AG09309 (cell line): ENCODE measurements around the gene BATF2.

ENCODE experiments used
- DNase-seq: peaks from one replicate; pipeline ENCODE4 v3.0.0-alpha.2; 2010; ENCODE audit warnings: low read depth
- H3K4me3 ChIP-seq: 2 replicates; pipeline ENCODE4 v1.5.1; 2011; ENCODE audit warnings: mild to moderate bottlenecking, low read depth, low read length, moderate library complexity; ENCODE audit not compliant: control insufficient read depth
- TF ChIP-seq, protein P1 (sequence below): IDR thresholded peaks from 2 replicates; pipeline ENCODE4 v1.5.1; 2011; ENCODE audit warnings: mild to moderate bottlenecking, low read depth, low read length, inconsistent platforms; ENCODE audit not compliant: insufficient read depth, control insufficient read depth; ENCODE audit errors: missing control alignments

BATF2 gene

DNA sequence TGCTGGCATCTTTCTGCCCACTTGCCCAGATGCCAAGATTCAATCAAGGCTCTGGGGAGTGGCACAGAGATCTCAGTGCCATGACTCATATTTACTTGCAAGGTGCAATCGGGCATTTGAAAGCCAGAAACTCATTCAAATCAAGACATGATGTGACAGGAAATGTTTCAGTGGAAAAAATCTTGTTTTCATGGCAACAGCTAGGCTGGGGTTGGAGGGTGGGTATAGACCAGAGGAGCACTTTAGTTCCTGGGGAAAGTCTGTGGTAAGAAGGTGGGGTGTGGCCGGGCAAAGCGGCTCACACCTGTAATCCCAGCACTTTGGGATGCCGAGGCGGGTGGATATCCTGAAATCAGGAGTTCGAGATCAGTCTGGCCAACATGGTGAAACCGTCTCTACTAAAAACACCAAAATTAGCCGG, 26.0 kb downstream of the BATF2 start:
- TF ChIP-seq, protein P1, sequence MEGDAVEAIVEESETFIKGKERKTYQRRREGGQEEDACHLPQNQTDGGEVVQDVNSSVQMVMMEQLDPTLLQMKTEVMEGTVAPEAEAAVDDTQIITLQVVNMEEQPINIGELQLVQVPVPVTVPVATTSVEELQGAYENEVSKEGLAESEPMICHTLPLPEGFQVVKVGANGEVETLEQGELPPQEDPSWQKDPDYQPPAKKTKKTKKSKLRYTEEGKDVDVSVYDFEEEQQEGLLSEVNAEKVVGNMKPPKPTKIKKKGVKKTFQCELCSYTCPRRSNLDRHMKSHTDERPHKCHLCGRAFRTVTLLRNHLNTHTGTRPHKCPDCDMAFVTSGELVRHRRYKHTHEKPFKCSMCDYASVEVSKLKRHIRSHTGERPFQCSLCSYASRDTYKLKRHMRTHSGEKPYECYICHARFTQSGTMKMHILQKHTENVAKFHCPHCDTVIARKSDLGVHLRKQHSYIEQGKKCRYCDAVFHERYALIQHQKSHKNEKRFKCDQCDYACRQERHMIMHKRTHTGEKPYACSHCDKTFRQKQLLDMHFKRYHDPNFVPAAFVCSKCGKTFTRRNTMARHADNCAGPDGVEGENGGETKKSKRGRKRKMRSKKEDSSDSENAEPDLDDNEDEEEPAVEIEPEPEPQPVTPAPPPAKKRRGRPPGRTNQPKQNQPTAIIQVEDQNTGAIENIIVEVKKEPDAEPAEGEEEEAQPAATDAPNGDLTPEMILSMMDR, result no peak

DNA sequence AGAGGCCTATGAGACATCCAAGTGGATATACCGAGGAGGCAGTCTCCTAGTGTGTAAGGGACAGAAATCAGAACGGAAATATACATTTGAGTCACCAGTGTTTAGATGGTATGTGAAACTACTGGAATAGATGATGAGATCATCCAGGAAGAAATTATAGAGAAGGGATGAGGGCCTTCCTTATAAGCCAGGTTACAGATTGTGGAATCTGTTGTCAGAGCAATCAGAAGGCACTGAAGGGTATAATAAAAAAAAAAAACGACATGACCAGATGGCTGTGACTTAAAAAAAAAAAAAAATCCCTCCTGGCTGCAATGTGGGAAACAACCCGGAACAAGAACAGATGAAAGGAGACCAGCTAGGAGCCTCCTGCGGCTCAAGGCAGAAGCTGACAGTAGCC, 27.6 kb downstream of the BATF2 start:
- DNase-seq, result no peak
- TF ChIP-seq, protein P1, result no peak

More for the DNA sequence above, 26.0 kb downstream of the BATF2 start:
- no peak for DNase-seq
- H3K4me3 ChIP-seq, result no peak overlapping the region

DNA sequence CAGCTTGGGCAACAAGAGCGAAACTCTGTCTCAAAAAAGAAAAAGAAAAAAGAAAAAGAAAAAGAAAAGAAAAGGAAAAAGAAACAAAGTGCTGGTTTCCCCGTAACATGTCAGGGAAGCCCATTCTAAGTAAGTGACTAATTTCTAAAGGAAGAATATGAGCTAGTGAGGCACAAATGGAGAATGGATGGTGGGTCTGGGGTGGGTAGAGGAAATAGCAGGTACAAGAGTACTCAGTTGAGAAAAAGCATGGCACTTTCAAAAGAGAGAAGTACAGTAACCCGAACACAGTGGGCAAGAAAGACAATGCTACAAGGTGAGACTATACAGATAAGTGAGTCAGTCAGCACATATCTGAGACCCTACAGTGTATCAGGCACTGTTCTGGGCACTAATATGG, 29.4 kb downstream of the BATF2 start:
- H3K4me3 ChIP-seq, result no peak overlapping the region
- TF ChIP-seq, protein P1, result no peak
- no peak for DNase-seq

More for the DNA sequence above, 27.6 kb downstream of the BATF2 start:
- no peak overlapping the region for H3K4me3 ChIP-seq

DNA sequence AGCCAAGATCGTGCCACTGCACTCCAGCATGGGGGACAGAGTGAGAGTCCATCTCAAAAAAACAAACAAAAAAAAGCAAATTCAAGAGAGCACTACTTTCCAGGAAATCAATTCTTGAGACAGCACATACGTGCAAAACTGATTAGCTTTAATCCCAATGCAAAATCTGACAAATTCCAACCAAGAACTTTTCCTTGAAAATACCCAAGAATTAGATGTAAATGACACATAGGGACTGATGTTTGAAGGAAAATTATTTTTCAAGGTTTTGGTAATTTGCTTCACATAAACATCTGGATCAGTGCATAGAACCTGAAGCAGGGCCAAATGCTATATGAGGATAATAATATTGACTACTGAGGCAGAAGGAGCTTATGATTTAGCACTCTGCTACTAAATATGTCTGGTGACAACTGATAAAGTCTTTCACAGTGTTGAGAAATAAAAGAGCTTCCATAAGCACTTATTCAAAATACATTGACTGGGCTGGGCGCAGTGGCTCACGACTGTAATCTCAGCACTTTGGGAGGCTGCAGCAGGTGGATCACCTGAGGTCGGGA, 33.6 kb downstream of the BATF2 start:
- TF ChIP-seq, protein P1, result no peak
- DNase-seq, result no peak
- H3K4me3 ChIP-seq, result no peak overlapping the region

DNA sequence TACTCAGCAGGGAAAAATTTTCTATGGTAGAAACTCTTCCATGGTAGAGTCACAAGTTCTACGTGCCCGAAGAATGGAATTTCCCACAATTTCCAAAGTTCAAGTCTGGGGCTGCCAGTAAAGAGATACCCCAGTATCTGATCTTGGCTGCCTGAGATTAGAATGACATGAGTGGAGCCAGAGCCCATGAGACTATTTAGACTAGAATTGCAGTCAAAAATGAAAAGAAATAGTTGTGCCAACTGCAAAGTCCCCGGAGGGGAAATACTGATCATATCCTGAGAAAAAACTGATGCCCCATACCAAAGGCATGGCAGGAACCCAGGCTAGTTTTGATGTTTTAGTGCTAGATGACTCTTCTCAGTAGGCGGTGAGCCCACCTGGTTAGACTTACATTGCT, 36.1 kb downstream of the BATF2 start:
- DNase-seq, result no peak
- TF ChIP-seq, protein P1, result no peak
- H3K4me3 ChIP-seq, result no peak overlapping the region

DNA sequence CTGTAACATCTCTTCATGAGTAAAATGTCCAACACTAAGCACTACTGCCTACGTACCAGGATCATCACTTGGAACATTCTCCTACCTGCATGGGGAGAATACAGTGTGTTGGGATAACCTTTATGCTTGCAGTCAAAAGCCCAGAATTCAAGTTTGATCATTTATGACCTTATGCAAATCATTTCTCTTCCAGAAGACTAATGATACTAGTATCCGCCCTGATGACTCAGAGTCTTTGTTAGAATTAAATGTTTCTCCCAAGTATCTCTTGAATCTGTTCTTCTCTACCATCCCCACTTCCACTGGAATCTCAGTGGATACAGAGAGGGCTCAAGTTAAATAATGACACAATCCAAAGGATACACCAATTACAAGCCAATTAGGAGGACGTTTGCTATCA, 37.3 kb downstream of the BATF2 start:
- TF ChIP-seq, protein P1, result no peak
- no peak overlapping the region for H3K4me3 ChIP-seq
- no peak for DNase-seq

DNA sequence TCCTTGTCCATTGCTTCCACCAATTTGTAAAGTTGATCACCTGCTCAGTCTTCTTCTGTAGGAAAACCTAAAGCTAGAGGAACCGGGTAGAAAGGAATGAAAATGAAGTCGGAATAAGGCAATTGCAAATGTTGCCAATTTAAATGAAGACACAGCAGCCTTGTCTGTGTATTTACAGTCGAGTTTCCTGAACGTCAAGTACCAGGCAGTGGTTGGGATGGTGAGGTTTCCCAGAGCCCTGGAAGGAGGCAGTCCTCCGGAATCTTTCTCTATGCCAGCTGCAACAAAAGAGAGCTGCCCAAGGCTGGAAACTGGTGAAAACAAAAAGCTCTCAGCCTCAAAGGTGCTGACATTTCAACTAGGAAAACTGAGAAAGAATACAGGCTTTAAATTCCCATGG, 42.6 kb downstream of the BATF2 start:
- TF ChIP-seq, protein P1, result no peak
- DNase-seq, result no peak
- H3K4me3 ChIP-seq, result no peak overlapping the region
